ENCODE measurements around the gene PTPRT. TPM values are rescaled to one million over a fixed set of nuclear protein-coding genes. Genes with fewer than 3 reads are reported as not detected.

The PTPRT gene
- total RNA-seq, 1 experiment from 2014 or later: not detected

GRCh38 chr20:42656130-42656529, 533.6 kb downstream of the PTPRT start:
- Histone ChIP-seq H3K9me3 (ENCODE audit: low read depth, low read length, poor library complexity, severe bottlenecking) (no peaks in the 10 kb centered on the region), H3K36me3 (ENCODE audit: insufficient read depth, low read length, poor library complexity, severe bottlenecking) (no peaks in the 10 kb centered on the region), H3K4me1 (ENCODE audit: insufficient read depth, low read length, poor library complexity, severe bottlenecking) (no peaks in the 10 kb centered on the region), H3K27me3 (replicated peaks; ENCODE audit: insufficient read depth, low read depth, low read length, poor library complexity) (no peaks in the 10 kb centered on the region), H3K4me3 (ENCODE audit: low read depth, low read length, poor library complexity, severe bottlenecking) (no peak overlapping the region), H3K27ac (ENCODE audit: low read depth, low read length, poor library complexity, severe bottlenecking) (no peak overlapping the region)
- intact Hi-C loops (cut with micrococcal nuclease; ENCODE audit: unreplicated experiment): no loop called here
- DNase-seq (ENCODE audit: low spot score): no peak
- ChIA-PET CTCF (no interaction called here), POLR2A (ENCODE audit: low non-redundant PET) (no interaction called here)
- BruUV-seq (replicated peaks): no TSS peak
- no peak for TF ChIP-seq CTCF (conservative IDR thresholded peaks at IDR 0.05; ENCODE audit: low read depth, low read length)
- no peak for TF ChIP-seq EZH2 (IDR thresholded peaks at IDR 0.05; ENCODE audit: borderline replicate concordance, low read depth, low read length, poor library complexity, severe bottlenecking)

- no TSS peak for BruUV-seq (replicated peaks)
- Histone ChIP-seq H3K4me3 (ENCODE audit: low read depth, low read length, poor library complexity, severe bottlenecking) (no peak overlapping the region), H3K27me3 (replicated peaks; ENCODE audit: insufficient read depth, low read depth, low read length, poor library complexity) (no peaks in the 10 kb centered on the region), H3K36me3 (ENCODE audit: insufficient read depth, low read length, poor library complexity, severe bottlenecking) (no peaks in the 10 kb centered on the region), H3K9me3 (ENCODE audit: low read depth, low read length, poor library complexity, severe bottlenecking) (no peaks in the 10 kb centered on the region), H3K27ac (ENCODE audit: low read depth, low read length, poor library complexity, severe bottlenecking) (no peak overlapping the region), H3K4me1 (ENCODE audit: insufficient read depth, low read length, poor library complexity, severe bottlenecking) (no peaks in the 10 kb centered on the region)
- POLR2A ChIA-PET (ENCODE audit: low non-redundant PET): no interaction called here
- intact Hi-C loops (cut with micrococcal nuclease; ENCODE audit: unreplicated experiment): no loop called here
- TF ChIP-seq CTCF (conservative IDR thresholded peaks at IDR 0.05; ENCODE audit: low read depth, low read length) (no peak), EZH2 (IDR thresholded peaks at IDR 0.05; ENCODE audit: borderline replicate concordance, low read depth, low read length, poor library complexity, severe bottlenecking) (no peak)
- no peak for DNase-seq (ENCODE audit: low spot score)
- CTCF ChIA-PET: no interaction called here
Measured at GRCh38 chr20:42652266-42652665, 537.4 kb downstream of the PTPRT start.

- TF ChIP-seq CTCF (conservative IDR thresholded peaks at IDR 0.05; ENCODE audit: low read depth, low read length) (no peak), EZH2 (IDR thresholded peaks at IDR 0.05; ENCODE audit: borderline replicate concordance, low read depth, low read length, poor library complexity, severe bottlenecking) (no peak)
- no TSS peak for BruUV-seq (replicated peaks)
- H3K9me3 ChIP-seq (ENCODE audit: low read depth, low read length, poor library complexity, severe bottlenecking): no peaks in the 10 kb centered on the region
- ChIA-PET POLR2A (ENCODE audit: low non-redundant PET) (no interaction called here), CTCF (no interaction called here)
- H3K4me1 ChIP-seq (ENCODE audit: insufficient read depth, low read length, poor library complexity, severe bottlenecking): no peaks in the 10 kb centered on the region
- H3K4me3 ChIP-seq (ENCODE audit: low read depth, low read length, poor library complexity, severe bottlenecking): no peak overlapping the region
- no peaks in the 10 kb centered on the region for H3K36me3 ChIP-seq (ENCODE audit: insufficient read depth, low read length, poor library complexity, severe bottlenecking)
- intact Hi-C loops (cut with micrococcal nuclease; ENCODE audit: unreplicated experiment): no loop called here
- no peaks in the 10 kb centered on the region for H3K27me3 ChIP-seq (replicated peaks; ENCODE audit: insufficient read depth, low read depth, low read length, poor library complexity)
- DNase-seq (ENCODE audit: low spot score): no peak
- no peak overlapping the region for H3K27ac ChIP-seq (ENCODE audit: low read depth, low read length, poor library complexity, severe bottlenecking)
Measured at GRCh38 chr20:42650191-42650746, 539.4 kb downstream of the PTPRT start.
